HG02759 (cell line): ENCODE measurements around the gene FAM13C.
"Not testable (repeated sequence)": the region's sequence is repeated elsewhere in the genome, so short reads cannot be mapped to it uniquely, and the experiment has no call there.

Experiments
- ATAC-seq: cut with Tn5 transposase; IDR thresholded peaks from one replicate; pipeline ENCODE4 v1.9.1; 2021; ENCODE audit warnings: mild to moderate bottlenecking, moderate library complexity; ENCODE audit not compliant: unreplicated experiment

FAM13C gene

GRCh38 chr10:59239108-59239507 lies 123.2 kb downstream of the FAM13C start:
- ATAC-seq, result not testable (repeated sequence)

GRCh38 chr10:59237775-59238174 lies 124.6 kb downstream of the FAM13C start:
- no peak for ATAC-seq

GRCh38 chr10:59236064-59236697 lies 126.2 kb downstream of the FAM13C start:
- no peak for ATAC-seq

- ATAC-seq, result no peak
Observed at GRCh38 chr10:59234816-59235429, 127.4 kb downstream of the FAM13C start.

DNA sequence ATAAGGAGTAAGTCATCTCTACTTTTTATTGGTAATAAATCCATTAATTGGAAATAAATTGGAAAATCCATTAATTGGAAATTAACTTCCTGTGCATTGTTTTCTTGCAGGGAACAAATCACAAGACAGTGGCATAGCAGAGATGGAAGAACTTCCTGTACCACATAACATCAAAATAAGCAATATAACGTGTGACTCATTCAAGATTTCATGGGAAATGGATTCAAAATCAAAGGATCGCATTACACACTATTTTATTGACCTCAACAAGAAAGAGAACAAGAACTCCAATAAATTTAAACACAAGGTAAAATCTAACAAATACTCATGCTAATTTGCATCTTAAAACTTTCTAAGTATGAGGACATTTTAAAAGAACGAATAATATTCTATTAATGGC lies 128.2 kb downstream of the FAM13C start:
- no peak for ATAC-seq

GRCh38 chr10:59229441-59229840 lies 132.9 kb downstream of the FAM13C start:
- no peak for ATAC-seq

- ATAC-seq, result no peak
Observed at GRCh38 chr10:59227136-59227673, 135.1 kb downstream of the FAM13C start.

DNA sequence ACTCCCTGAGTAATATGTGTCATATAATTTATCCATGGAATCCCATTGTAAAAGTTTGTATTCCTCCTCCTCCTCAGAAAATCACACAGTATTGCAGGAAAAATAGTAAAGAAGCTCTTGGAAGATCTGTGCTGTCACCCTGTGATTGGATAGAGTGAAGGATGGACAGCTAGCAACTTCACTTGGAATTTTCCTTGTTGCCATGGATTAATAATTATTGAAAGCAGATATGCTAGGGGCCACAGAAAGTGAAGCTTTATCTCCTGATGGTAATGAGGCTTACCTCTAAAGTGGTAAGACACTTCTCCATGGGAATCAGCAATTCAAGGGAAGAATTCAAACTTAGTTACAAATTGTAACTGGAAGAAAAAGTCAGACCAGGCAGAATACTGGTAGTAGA lies 137.1 kb downstream of the FAM13C start:
- ATAC-seq, result no peak

- not testable (repeated sequence) for ATAC-seq
Observed at GRCh38 chr10:59223597-59223996, 138.8 kb downstream of the FAM13C start.

DNA sequence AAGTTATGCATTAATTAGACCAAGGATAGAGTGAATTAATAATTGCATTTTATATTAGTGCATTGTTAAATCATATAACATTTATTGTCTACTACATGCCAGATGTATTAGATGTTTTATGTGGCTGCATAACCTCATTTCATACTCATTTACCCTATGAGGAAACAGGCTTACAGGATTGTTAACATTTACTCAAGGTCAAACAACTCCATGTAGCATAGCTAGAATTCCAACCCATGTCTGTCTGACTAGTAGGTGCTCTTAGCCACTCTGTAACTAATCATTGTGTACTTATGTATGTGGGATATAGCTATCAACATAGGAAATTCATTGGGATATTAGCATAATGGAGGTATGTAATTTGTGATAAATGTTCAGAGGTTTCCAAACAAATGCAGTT lies 139.6 kb downstream of the FAM13C start:
- ATAC-seq, result no peak

GRCh38 chr10:59216178-59216869 lies 146.0 kb downstream of the FAM13C start:
- no peak for ATAC-seq

GRCh38 chr10:59214160-59214559 lies 148.2 kb downstream of the FAM13C start:
- ATAC-seq, result no peak

- ATAC-seq, result no peak
Observed at GRCh38 chr10:59212301-59212798, 150.0 kb downstream of the FAM13C start.

GRCh38 chr10:59206204-59206720 lies 156.1 kb downstream of the FAM13C start:
- no peak for ATAC-seq
